ENCODE data around the gene AATK. TPM values are rescaled to one million over a fixed set of nuclear protein-coding genes. Genes with fewer than 3 reads are reported as not detected.

The AATK gene
- total RNA-seq, 4 donors from 2014 or later, result 247 to 385 (median 322) TPM

GRCh38 chr17:81179220-81179619 is 13.2 kb upstream of the AATK start:
- Histone ChIP-seq H3K4me1 (no peaks in the 10 kb centered on the region), H3K36me3 (no peaks in the 10 kb centered on the region), H3K9me3 (peaks cover 0 to 12% (median 0%) of the 10 kb centered on the region in 4 donors), H3K27me3 (peaks cover 0 to 10% of the 10 kb centered on the region in 2 donors), H3K4me3 (no peak overlapping the region), H3K27ac (no peak overlapping the region)
- 44 to 65% methylated on average over 5 to 9 of the region's 9 CpGs for WGBS, 2 donors
- TF ChIP-seq CTCF (IDR thresholded peaks at IDR 0.05) (no peak), POLR2A (IDR thresholded peaks at IDR 0.05) (no peak), EP300 (IDR thresholded peaks at IDR 0.05) (no peak)
- no peak for DNase-seq (ENCODE audit: low spot score in 2 of 2)

DNA sequence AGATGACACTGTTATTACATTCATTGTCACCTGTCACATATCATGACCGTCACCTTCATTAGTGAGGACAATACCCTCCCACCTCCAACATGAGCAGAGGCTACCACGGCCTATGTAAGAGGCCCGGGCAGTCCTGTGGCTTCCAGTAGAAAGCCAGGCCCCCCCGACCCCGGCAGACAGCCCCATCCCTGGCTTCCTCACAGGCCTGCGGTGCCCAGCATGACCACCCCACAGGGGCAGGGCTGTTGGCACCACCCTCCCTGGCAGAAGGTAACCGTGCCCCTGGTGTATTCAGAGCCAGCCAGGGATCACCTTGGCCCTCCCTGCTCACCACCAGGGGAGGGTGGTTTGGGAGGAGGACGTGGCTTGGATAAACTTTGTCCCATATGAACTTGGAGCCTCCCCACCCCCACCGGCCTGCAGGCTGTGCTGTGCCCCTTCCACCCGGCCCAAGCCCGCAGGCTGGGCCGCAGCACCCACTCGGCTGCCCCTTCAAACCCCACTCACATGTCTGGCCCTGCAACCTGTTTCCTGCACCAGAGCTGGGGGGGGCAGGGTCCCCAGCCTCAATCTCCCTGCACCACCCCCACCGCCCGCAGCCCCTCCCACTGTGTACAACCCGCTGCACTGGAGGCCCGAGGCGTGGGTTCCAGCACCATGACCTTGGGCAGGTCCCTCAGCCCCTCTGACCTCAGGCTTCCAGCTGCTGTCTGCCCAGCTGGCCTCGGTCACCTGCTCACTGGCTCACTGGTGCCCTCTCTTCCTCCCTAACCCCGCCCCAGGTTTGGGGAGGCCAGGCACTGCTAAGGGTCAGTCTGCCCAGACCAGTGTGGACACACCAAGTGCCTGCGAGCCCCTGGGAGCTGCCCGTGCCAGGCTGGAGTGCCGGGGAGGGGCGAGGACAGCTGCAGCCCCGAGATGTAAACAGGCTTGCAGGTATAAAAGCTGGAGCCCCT is 12.4 kb upstream of the AATK start:
- Histone ChIP-seq H3K9me3 (peaks cover 0 to 12% (median 0%) of the 10 kb centered on the region in 4 donors), H3K27me3 (peaks cover 0 to 2% of the 10 kb centered on the region in 2 donors), H3K27ac (no peak overlapping the region), H3K36me3 (no peaks in the 10 kb centered on the region), H3K4me3 (no peak overlapping the region), H3K4me1 (no peaks in the 10 kb centered on the region)
- TF ChIP-seq EP300 (IDR thresholded peaks at IDR 0.05) (no peak), CTCF (IDR thresholded peaks at IDR 0.05) (no peak), POLR2A (IDR thresholded peaks at IDR 0.05) (no peak)
- WGBS, 2 donors, result 81 to 82% methylated on average over 17 to 22 of the region's 25 CpGs
- DNase-seq (ENCODE audit: low spot score in 2 of 2), result no peak

GRCh38 chr17:81176666-81177065 is 10.6 kb upstream of the AATK start:
- H3K4me1 ChIP-seq, result peaks cover 0 to 5% (median 0%) of the 10 kb centered on the region in 4 donors
- no peak overlapping the region for H3K4me3 ChIP-seq
- TF ChIP-seq CTCF (IDR thresholded peaks at IDR 0.05) (no peak), POLR2A (IDR thresholded peaks at IDR 0.05) (no peak), EP300 (IDR thresholded peaks at IDR 0.05) (no peak)
- WGBS, 2 donors, result 89 to 93% methylated on average over 7 of the region's 7 CpGs
- no peak for DNase-seq (ENCODE audit: low spot score in 2 of 2)
- H3K9me3 ChIP-seq, result peaks cover 0 to 12% (median 0%) of the 10 kb centered on the region in 4 donors
- H3K27ac ChIP-seq, result no peak overlapping the region
- H3K36me3 ChIP-seq, result no peaks in the 10 kb centered on the region
- no peaks in the 10 kb centered on the region for H3K27me3 ChIP-seq

DNA sequence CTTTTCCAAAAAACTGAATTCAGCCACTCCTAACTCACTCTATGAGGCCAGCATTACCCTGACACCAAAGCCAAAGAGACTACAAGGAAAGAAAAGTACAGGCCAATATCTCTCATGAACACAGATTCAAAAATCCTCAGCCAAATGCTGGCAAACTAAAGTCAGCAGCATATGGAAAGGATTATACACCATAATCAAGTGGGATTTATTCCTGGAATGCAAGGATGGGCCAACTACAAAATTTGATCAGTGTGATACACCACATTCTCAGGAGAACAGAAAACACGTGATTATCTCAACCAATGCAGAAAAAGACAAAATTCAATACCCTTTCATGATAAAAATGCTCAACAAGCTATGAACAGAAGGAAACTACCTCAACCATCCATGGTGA is 7.7 kb upstream of the AATK start:
- Histone ChIP-seq H3K36me3 (no peaks in the 10 kb centered on the region), H3K4me1 (peaks cover 0 to 5% (median 0%) of the 10 kb centered on the region in 4 donors), H3K27ac (no peak overlapping the region), H3K4me3 (no peak overlapping the region), H3K27me3 (no peaks in the 10 kb centered on the region), H3K9me3 (peaks cover 0 to 12% (median 0%) of the 10 kb centered on the region in 4 donors)
- 57 to 72% methylated on average over 1 of the region's 1 CpG for WGBS, 2 donors
- DNase-seq (ENCODE audit: low spot score in 2 of 2), result no peak
- no peak for TF ChIP-seq CTCF (IDR thresholded peaks at IDR 0.05)
- TF ChIP-seq POLR2A (IDR thresholded peaks at IDR 0.05), result no peak
- TF ChIP-seq EP300 (IDR thresholded peaks at IDR 0.05), result no peak

Data from tibial nerve (tissue), 4 donors.